GM12878 (cell line): ENCODE measurements around the gene SERPINI1. TPM values are rescaled to one million over a fixed set of nuclear protein-coding genes. Genes with fewer than 3 reads are reported as not detected.

Experiments used
- ATAC-seq: fragments of 200-7000 bp; cut with Tn5 transposase; 3 replicates; pipeline ENCODE4 v1.9.1; 2020; ENCODE audit warnings: mild to moderate bottlenecking, moderate library complexity
- BruUV-seq: library from RNA; stranded (reverse); fragments of 400-500 nt; replicated peaks from 2 replicates; lab custom pipeline; 2021; lab: Mats Ljungman, UMichigan
- CTCF ChIA-PET: fragments of 300-600 bp; sonication (Branson Sonifier 250); formaldehyde crosslinking; extraction: SDS; loops from one replicate; lab custom pipeline; 2021; ENCODE audit warnings: inconsistent platforms; lab: Yijun Ruan, JAX
- POLR2A ChIA-PET: fragments of 350-600 bp; formaldehyde crosslinking; extraction: SDS; loops from one replicate; lab custom pipeline; 2021; ENCODE audit warnings: inconsistent platforms; lab: Charles Lee
- RAD21 ChIA-PET: fragments of 300-600 bp; sonication (Branson Sonifier 250); formaldehyde crosslinking; loops from one replicate; lab custom pipeline; 2023; ENCODE audit warnings: antibody characterized with exemption; ENCODE audit not compliant: unreplicated experiment; lab: Charles Lee
- SMC1A ChIA-PET: fragments of 300-600 bp; sonication (Branson Sonifier 250); formaldehyde crosslinking; loops from one replicate; lab custom pipeline; 2023; ENCODE audit not compliant: unreplicated experiment, uncharacterized antibody; lab: Charles Lee
- DNase-seq: peaks from one replicate; pipeline ENCODE4 v3.0.0-alpha.2; 2011; ENCODE audit warnings: low read depth, low spot score
- FAIRE-seq: peaks from 3 replicates; lab custom pipeline; 2011; peaks lifted over from hg19 to GRCh38; lab: Jason Lieb, UNC
- H2AFZ ChIP-seq: 2 replicates; pipeline ENCODE4 v1.6.0; 2011; ENCODE audit warnings: low read depth, low read length, control low read depth; ENCODE audit not compliant: control insufficient read depth
- H3K27ac ChIP-seq: 2 replicates; pipeline ENCODE4 v1.5.1; 2011; ENCODE audit warnings: control low read depth; ENCODE audit not compliant: control insufficient read depth, insufficient read depth
- H3K27me3 ChIP-seq, 2 experiments: replicated peaks in 1 of 2; 2 replicates each; pipeline versions ENCODE4 v1.6.0 to v1.6.1; 2011; ENCODE audit warnings: low read length in 1 of 2; ENCODE audit not compliant: control insufficient read depth in 2 of 2, insufficient read depth in 2 of 2
- H3K36me3 ChIP-seq, 2 experiments: 2 replicates each; pipeline ENCODE4 v1.5.1; 2011; ENCODE audit warnings: low read length in 1 of 2; ENCODE audit not compliant: control insufficient read depth in 2 of 2, insufficient read depth in 2 of 2
- H3K4me1 ChIP-seq: 2 replicates; pipeline ENCODE4 v1.6.1; 2011; ENCODE audit warnings: mild to moderate bottlenecking, low read length, moderate library complexity, mixed read lengths; ENCODE audit not compliant: control insufficient read depth, insufficient read depth
- H3K4me2 ChIP-seq: 2 replicates; pipeline ENCODE4 v1.6.0; 2011; ENCODE audit warnings: control low read depth; ENCODE audit not compliant: control insufficient read depth, insufficient read depth
- H3K4me3 ChIP-seq: fragments of 200-600 bp; sonication (generic); 2 replicates; pipeline ENCODE4 v1.5.1; 2016
- H3K79me2 ChIP-seq: 2 replicates; pipeline ENCODE4 v1.6.0; 2011; ENCODE audit warnings: low read length; ENCODE audit not compliant: control insufficient read depth, insufficient read depth
- H3K9ac ChIP-seq: 2 replicates; pipeline ENCODE4 v1.8.0; 2011; ENCODE audit warnings: low read length, control low read depth, mixed read lengths; ENCODE audit not compliant: control insufficient read depth, insufficient read depth
- H3K9me3 ChIP-seq: replicated peaks from 3 replicates; pipeline ENCODE4 v1.5.1; 2011; ENCODE audit warnings: mild to moderate bottlenecking, low read length; ENCODE audit not compliant: control insufficient read depth, insufficient read depth
- H4K20me1 ChIP-seq: 2 replicates; pipeline ENCODE4 v1.6.0; 2011; ENCODE audit not compliant: control insufficient read depth, insufficient read depth
- ATF7 ChIP-seq: fragments of 450-650 bp; IDR thresholded peaks from 2 replicates; pipeline ENCODE4 v1.6.1; 2016; ENCODE audit warnings: low read depth, mild to moderate bottlenecking
- HDGF ChIP-seq: fragments of 450-650 bp; IDR thresholded peaks from 2 replicates; pipeline ENCODE4 v1.6.1; 2016; ENCODE audit warnings: antibody characterized with exemption
- LARP7 ChIP-seq: fragments of 450-650 bp; IDR thresholded peaks from 2 replicates; pipeline ENCODE4 v1.6.1; 2017; ENCODE audit warnings: mild to moderate bottlenecking
- PAX5 ChIP-seq: IDR thresholded peaks from 2 replicates; pipeline ENCODE4 v1.6.1; 2011; ENCODE audit warnings: low read depth, low read length, borderline replicate concordance
- RBBP5 ChIP-seq: fragments of 200-600 bp; sonication (generic); conservative IDR thresholded peaks from 2 replicates; pipeline ENCODE4 v1.6.1; 2016
- ZNF622 ChIP-seq: fragments of 450-650 bp; IDR thresholded peaks from 2 replicates; pipeline ENCODE4 v1.6.1; 2017; ENCODE audit warnings: mild to moderate bottlenecking, inconsistent platforms
- WGBS: methylation state at CpG from one replicate; pipeline ENCODE4 v1.1.6; 2016; ENCODE audit warnings: low lambda C conversion rate; ENCODE audit not compliant: insufficient replicate concordance, insufficient coverage; ENCODE audit errors: missing lambda C conversion rate; 5-methylcytosine and 5-hydroxymethylcytosine counted together
- in situ Hi-C: fragments of 300-500 bp; cut with MboI; formaldehyde crosslinking; loops from 9 replicates; pipeline ENCODE4 v1.14.3; 2018; ENCODE audit warnings: mixed read lengths
- intact Hi-C: fragments of 100-400 bp; cut with micrococcal nuclease; formaldehyde crosslinking; loops from one replicate; pipeline ENCODE4 v1.14.2; 2022; ENCODE audit not compliant: unreplicated experiment
- polyA plus RNA-seq, 11 experiments: library from polyadenylated mRNA; depleted of rRNA in 4 of 11; unstranded in 6 of 11; stranded (reverse) in 5 of 11; fragments of >200 nt; fragmentation: Nextera tagmentation in 4 of 11; fragmentation: Illumina TruSeq in 1 of 11; extraction: Ambion mirVana in 4 of 11; extraction: Trizol in 1 of 11; gene quantifications; 1 replicate in 1 of 11; 2 replicates in 10 of 11; pipeline versions ENCODE4 v1.2.1 to v1.2.3, GENCODE V29; 2011 to 2016; ENCODE audit warnings: inconsistent platforms in 2 of 11, missing spikeins in 2 of 11, low read depth in 1 of 11
- total RNA-seq, 4 experiments: library from RNA; depleted of rRNA in 3 of 4; stranded (reverse); fragments of >200 nt in 3 of 4; fragmentation: Illumina TruSeq in 1 of 4; extraction: Trizol in 1 of 4; gene quantifications; 2 replicates each; pipeline versions ENCODE4 v1.2.1 to v1.2.3, GENCODE V29; 2013 to 2021
- TF ChIP-seq, protein P1 (sequence below): IDR thresholded peaks from 2 replicates; pipeline ENCODE4 v1.6.1; 2011; ENCODE audit warnings: mild to moderate bottlenecking, low read depth, low read length, moderate library complexity; ENCODE audit not compliant: insufficient replicate concordance

Gene SERPINI1
- total and polyA plus RNA-seq, 10 of the 15 experiments (the other 5 are each of a cell fraction or from before 2014, with no cell fraction given): 1.5 to 7.6 (median 3.6) TPM

- TF ChIP-seq PAX5 (no peak), ATF7 (no peak), HDGF (no peak), RBBP5 (no peak)
- TF ChIP-seq, protein P1, sequence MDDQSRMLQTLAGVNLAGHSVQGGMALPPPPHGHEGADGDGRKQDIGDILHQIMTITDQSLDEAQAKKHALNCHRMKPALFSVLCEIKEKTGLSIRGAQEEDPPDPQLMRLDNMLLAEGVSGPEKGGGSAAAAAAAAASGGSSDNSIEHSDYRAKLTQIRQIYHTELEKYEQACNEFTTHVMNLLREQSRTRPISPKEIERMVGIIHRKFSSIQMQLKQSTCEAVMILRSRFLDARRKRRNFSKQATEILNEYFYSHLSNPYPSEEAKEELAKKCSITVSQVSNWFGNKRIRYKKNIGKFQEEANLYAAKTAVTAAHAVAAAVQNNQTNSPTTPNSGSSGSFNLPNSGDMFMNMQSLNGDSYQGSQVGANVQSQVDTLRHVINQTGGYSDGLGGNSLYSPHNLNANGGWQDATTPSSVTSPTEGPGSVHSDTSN: no peak
Measured at GRCh38 chr3:167851749-167852148, 116.2 kb downstream of the SERPINI1 start (continued).

GRCh38 chr3:167852216-167852615 is 116.7 kb downstream of the SERPINI1 start:
- Histone ChIP-seq H3K4me1 (no peaks in the 10 kb centered on the region), H3K36me3 (no peaks in the 10 kb centered on the region), H3K9ac (no peak overlapping the region), H3K27me3 (no peaks in the 10 kb centered on the region; a peak in 1 of 4 replicates), H3K4me2 (no peak overlapping the region), H2AFZ (no peak overlapping the region), H3K4me3 (no peak overlapping the region), H3K27ac (no peak overlapping the region), H3K9me3 (no peaks in the 10 kb centered on the region), H3K79me2 (no peaks in the 10 kb centered on the region), H4K20me1 (no peaks in the 10 kb centered on the region)
- DNase-seq (no peak), FAIRE-seq (no peak), ATAC-seq (no peak)
- in situ Hi-C loops (no loop called here), intact Hi-C loops (no loop called here)
- TF ChIP-seq ZNF622 (no peak), LARP7 (no peak)
- CTCF ChIA-PET: interaction anchor here (1.9 kb wide), 1 partner anchor 30 kb away, joined by 7 read pairs; no protein-coding TSS in a partner anchor
- SMC1A ChIA-PET: no interaction called here
- POLR2A ChIA-PET: no interaction called here
- no TSS peak for BruUV-seq
- WGBS: 3% methylated on average over 2 of the region's 2 CpGs
- RAD21 ChIA-PET: no interaction called here
